Spinal cord (tissue), 10 donors: ENCODE results near the gene PTCD1. TPM values are rescaled to one million over a fixed set of nuclear protein-coding genes. Genes with fewer than 3 reads are reported as not detected.
A peak's percentile ranks its signal among the peaks of the same experiment; 100 is the strongest.

Experiments used
- DNase-seq, 6 donors: peaks; one replicate each; pipeline versions ENCODE4 v3.0.0 to v3.0.0-alpha.2; 2013 to 2015; ENCODE audit warnings: low spot score in 6 of 6, low read depth in 4 of 6
- H3K27ac ChIP-seq: one replicate; pipeline ENCODE4 v1.5.1; 2013; ENCODE audit warnings: low read depth, low read length, control low read depth
- H3K27me3 ChIP-seq: one replicate; pipeline ENCODE4 v1.6.1; 2013; ENCODE audit warnings: low read length; ENCODE audit not compliant: control insufficient read depth, insufficient read depth
- H3K36me3 ChIP-seq: one replicate; pipeline ENCODE4 v1.6.1; 2013; ENCODE audit warnings: low read length; ENCODE audit not compliant: control insufficient read depth, insufficient read depth
- H3K4me1 ChIP-seq: one replicate; pipeline ENCODE4 v1.6.1; 2013; ENCODE audit warnings: low read length; ENCODE audit not compliant: control insufficient read depth, insufficient read depth
- H3K4me3 ChIP-seq: one replicate; pipeline ENCODE4 v1.5.1; 2013; ENCODE audit warnings: low read depth, low read length, control low read depth
- H3K9me3 ChIP-seq: one replicate; pipeline ENCODE4 v1.6.1; 2013; ENCODE audit warnings: low read length; ENCODE audit not compliant: control insufficient read depth, insufficient read depth
- WGBS: methylation state at CpG from one replicate; pipeline ENCODE4 v1.1.5; 2013; ENCODE audit warnings: missing lambda C conversion rate; ENCODE audit not compliant: insufficient coverage; 5-methylcytosine and 5-hydroxymethylcytosine counted together
- long read RNA-seq, 4 donors: transcript quantifications; one replicate each; lab custom pipeline, GENCODE V29; 2026
- polyA plus RNA-seq, 2 donors: library from polyadenylated mRNA; unstranded; fragments of 120-200 nt; gene quantifications; one replicate each; pipeline ENCODE4 v1.2.1, GENCODE V29; 2013; ENCODE audit not compliant: insufficient read length in 2 of 2
- total RNA-seq, 2 donors: library from RNA; depleted of rRNA in 1 of 2; stranded (reverse); fragments of 120-200 nt in 1 of 2; fragments of >200 nt in 1 of 2; gene quantifications; one replicate each; pipeline versions ENCODE4 v1.2.3 to v1.2.4, GENCODE V29; 2013 to 2014
- donor health status: healthy.

The PTCD1 gene
- 1 to 10 TPM; 5.3 to 6.8 TPM for total RNA-seq
- 1 to 10 TPM; 5.3 to 6.9 TPM for polyA plus RNA-seq
- long read RNA-seq, donor 1, full-length matches to known transcripts = 4 of 4 reads
- long read RNA-seq, donor 1, partial matches to known transcripts = 0 of 4 reads
- long read RNA-seq, donor 1, other reads (novel, unspliced or antisense) = 0 of 4 reads
- long read RNA-seq, donor 2 = 0 reads
- long read RNA-seq, donor 3, full-length matches to known transcripts = 1 of 1 reads
- long read RNA-seq, donor 3, partial matches to known transcripts = 0 of 1 reads
- long read RNA-seq, donor 3, other reads (novel, unspliced or antisense) = 0 of 1 reads
- long read RNA-seq, donor 4, full-length matches to known transcripts = 1 of 1 reads
- long read RNA-seq, donor 4, partial matches to known transcripts = 0 of 1 reads
- long read RNA-seq, donor 4, other reads (novel, unspliced or antisense) = 0 of 1 reads

- H3K4me3 ChIP-seq = peak within 1 kb of the TSS; percentile 94
- peak within 1 kb of the TSS; percentile 90 for H3K27ac ChIP-seq
- under 1% methylated on average over 89 of the region's 89 CpGs for WGBS
- H3K4me1 ChIP-seq = peaks cover 30% of the 10 kb centered on the region
- no peaks in the 10 kb centered on the region for H3K9me3 ChIP-seq
- no peaks in the 10 kb centered on the region for H3K27me3 ChIP-seq
- DNase-seq = peak; percentile 77 to 98 (median 91)
- H3K36me3 ChIP-seq = peaks cover 43% of the 10 kb centered on the region
These were observed at the start of gene PTCD1, which contains the start of gene CPSF4 for GRCh38 chr7:99438573-99439480. Gene PTCD1, minus strand, starts transcription at chr7:99438798. Its CDS starts 3,556 bp downstream, at chr7:99435242. Gene CPSF4, plus strand, starts transcription at chr7:99438943. Its CDS starts 140 bp downstream, at chr7:99439083.

- WGBS = 79% methylated on average over 2 of the region's 5 CpGs
- no peak for DNase-seq
- no peaks in the 10 kb centered on the region for H3K4me1 ChIP-seq
- H3K27me3 ChIP-seq = no peaks in the 10 kb centered on the region
- H3K9me3 ChIP-seq = no peaks in the 10 kb centered on the region
- no peak overlapping the region for H3K4me3 ChIP-seq
- no peak overlapping the region for H3K27ac ChIP-seq
- peaks cover 30% of the 10 kb centered on the region for H3K36me3 ChIP-seq
These were observed 46.5 kb upstream of the PTCD1 start for GRCh38 chr7:99485094-99485493.

- no peak overlapping the region for H3K27ac ChIP-seq
- no peaks in the 10 kb centered on the region for H3K27me3 ChIP-seq
- peaks cover 36% of the 10 kb centered on the region for H3K36me3 ChIP-seq
- H3K9me3 ChIP-seq = no peaks in the 10 kb centered on the region
- H3K4me1 ChIP-seq = peaks cover 10% of the 10 kb centered on the region
- DNase-seq = no peak
- H3K4me3 ChIP-seq = no peak overlapping the region
- 90% methylated on average over 10 of the region's 15 CpGs for WGBS
These were observed 40.2 kb upstream of the PTCD1 start for GRCh38 chr7:99478464-99479440.

- H3K4me3 ChIP-seq = no peak overlapping the region
- no peak for DNase-seq
- 78% methylated on average over 3 of the region's 5 CpGs for WGBS
- peaks cover 24% of the 10 kb centered on the region for H3K36me3 ChIP-seq
- no peaks in the 10 kb centered on the region for H3K27me3 ChIP-seq
- peaks cover 14% of the 10 kb centered on the region for H3K4me1 ChIP-seq
- peak overlapping the region; percentile 64 for H3K27ac ChIP-seq
- no peaks in the 10 kb centered on the region for H3K9me3 ChIP-seq
These were observed 37.5 kb upstream of the PTCD1 start for GRCh38 chr7:99476107-99476506.

GRCh38 chr7:99473315-99473596 is 34.7 kb upstream of the PTCD1 start:
- Histone ChIP-seq H3K27me3 (no peaks in the 10 kb centered on the region), H3K9me3 (no peaks in the 10 kb centered on the region), H3K36me3 (peaks cover 7% of the 10 kb centered on the region), H3K27ac (peak overlapping the region; percentile 77), H3K4me3 (peak overlapping the region; percentile 93), H3K4me1 (peaks cover 9% of the 10 kb centered on the region)
- WGBS = 0% methylated on average over 4 of the region's 7 CpGs
- DNase-seq = peak in 4 of 6 donors; percentile 7 to 77 (median 32)

GRCh38 chr7:99472561-99473314 is 34.1 kb upstream of the PTCD1 start, which contains the start of gene ZNF789:
Gene ZNF789, plus strand, starts transcription at chr7:99472890. Its CDS starts 3,567 bp downstream, at chr7:99476457.
- Histone ChIP-seq H3K36me3 (peaks cover 6% of the 10 kb centered on the region), H3K27ac (peak within 1 kb of the TSS; percentile 93), H3K9me3 (no peaks in the 10 kb centered on the region), H3K4me1 (peaks cover 9% of the 10 kb centered on the region), H3K4me3 (peak within 1 kb of the TSS; percentile 93), H3K27me3 (no peaks in the 10 kb centered on the region)
- WGBS = under 1% methylated on average over 54 of the region's 56 CpGs
- peak; percentile 86 to 99 (median 96) for DNase-seq

GRCh38 chr7:99469381-99470065 is 30.9 kb upstream of the PTCD1 start:
- Histone ChIP-seq H3K9me3 (no peaks in the 10 kb centered on the region), H3K4me1 (peaks cover 25% of the 10 kb centered on the region), H3K4me3 (no peak overlapping the region), H3K27ac (no peak overlapping the region), H3K36me3 (peaks cover 2% of the 10 kb centered on the region), H3K27me3 (no peaks in the 10 kb centered on the region)
- WGBS = 41% methylated on average over 21 of the region's 23 CpGs
- no peak for DNase-seq

GRCh38 chr7:99468336-99468918 is 29.8 kb upstream of the PTCD1 start:
- peaks cover 7% of the 10 kb centered on the region for H3K36me3 ChIP-seq
- H3K4me3 ChIP-seq = no peak overlapping the region
- H3K27me3 ChIP-seq = no peaks in the 10 kb centered on the region
- no peaks in the 10 kb centered on the region for H3K9me3 ChIP-seq
- DNase-seq = no peak
- no peak overlapping the region for H3K27ac ChIP-seq
- WGBS = 87% methylated on average over 27 of the region's 29 CpGs
- H3K4me1 ChIP-seq = peaks cover 21% of the 10 kb centered on the region
